SK-N-SH (cell line): ENCODE measurements around the gene ESYT1. TPM values are rescaled to one million over a fixed set of nuclear protein-coding genes. Genes with fewer than 3 reads are reported as not detected.

Experiments used
- CTCF ChIA-PET: fragments of 300-600, 350-600 bp; formaldehyde crosslinking; extraction: SDS; loops from one replicate; lab custom pipeline; 2021; lab: Yijun Ruan, JAX
- POLR2A ChIA-PET: fragments of 350-600 bp; sonication (Branson Sonifier 250); formaldehyde crosslinking; extraction: SDS; loops from one replicate; lab custom pipeline; 2020; ENCODE audit warnings: antibody characterized with exemption, inconsistent platforms; lab: Yijun Ruan, JAX
- DNase-seq: peaks from one replicate; pipeline ENCODE4 v3.0.0; 2012
- H2AFZ ChIP-seq: fragments of 200-600 bp; sonication (generic); 2 replicates; pipeline ENCODE4 v1.8.1; 2016; ENCODE audit warnings: antibody characterized with exemption, mild to moderate bottlenecking, low read depth
- H3F3A ChIP-seq: fragments of 200-600 bp; sonication (generic); replicated peaks from 2 replicates; pipeline ENCODE3; 2016; ENCODE audit warnings: antibody characterized with exemption, mild to moderate bottlenecking; ENCODE audit not compliant: insufficient read depth
- H3K27ac ChIP-seq, 2 experiments: fragments of 200-500 bp in 1 of 2; fragments of 200-600 bp in 1 of 2; sonication (Bioruptor generic) in 1 of 2; sonication (generic), shearing (Covaris generic) in 1 of 2; 2 replicates each; pipeline versions ENCODE4 v1.5.1 to v1.6.1; 2014 to 2016; ENCODE audit warnings: low read depth in 2 of 2, inconsistent platforms in 1 of 2, low read length in 1 of 2, mild to moderate bottlenecking in 1 of 2, mixed read lengths in 1 of 2
- H3K27me3 ChIP-seq: fragments of 200-600 bp; sonication (generic), shearing (Covaris generic); 2 replicates; pipeline ENCODE4 v1.6.1; 2016; ENCODE audit warnings: mixed run types; ENCODE audit not compliant: insufficient read depth
- H3K36me3 ChIP-seq, 2 experiments: fragments of 200-500 bp in 1 of 2; fragments of 200-600 bp in 1 of 2; sonication (Bioruptor generic) in 1 of 2; sonication (generic) in 1 of 2; replicated peaks in 1 of 2; 2 replicates each; pipeline versions ENCODE3 to v1.5.1; 2014 to 2016; ENCODE audit warnings: low read length in 1 of 2, mild to moderate bottlenecking in 1 of 2; ENCODE audit not compliant: insufficient read depth in 2 of 2, control insufficient read depth in 1 of 2
- H3K4me1 ChIP-seq, 2 experiments: fragments of 200-500 bp in 1 of 2; fragments of 200-600 bp in 1 of 2; sonication (Bioruptor generic) in 1 of 2; sonication (generic), shearing (Covaris generic) in 1 of 2; 2 replicates each; pipeline versions ENCODE4 v1.5.1 to v1.6.1; 2014 to 2016; ENCODE audit warnings: low read depth in 1 of 2, low read length in 1 of 2, mixed run types in 1 of 2; ENCODE audit not compliant: insufficient read depth in 2 of 2, control insufficient read depth in 1 of 2
- H3K4me2 ChIP-seq: fragments of 200-600 bp; sonication (generic), shearing (Covaris generic); 2 replicates; pipeline ENCODE4 v1.6.1; 2017; ENCODE audit warnings: mixed run types
- H3K4me3 ChIP-seq, 2 experiments: fragments of 200-500 bp in 1 of 2; fragments of 200-600 bp in 1 of 2; sonication (Bioruptor generic) in 1 of 2; sonication (generic), shearing (Covaris generic) in 1 of 2; 2 replicates each; pipeline versions ENCODE4 v1.5.1 to v1.8.1; 2014 to 2016; ENCODE audit warnings: low read depth in 2 of 2, inconsistent platforms in 1 of 2, low read length in 1 of 2, mild to moderate bottlenecking in 1 of 2, mixed read lengths in 1 of 2, moderate library complexity in 1 of 2
- H3K79me2 ChIP-seq: fragments of 200-600 bp; sonication (generic); 2 replicates; pipeline ENCODE4 v1.8.1; 2017; ENCODE audit warnings: mild to moderate bottlenecking; ENCODE audit not compliant: insufficient read depth
- H3K9ac ChIP-seq: fragments of 200-600 bp; sonication (generic); 2 replicates; pipeline ENCODE4 v1.6.1; 2017; ENCODE audit warnings: mixed run types
- H3K9me2 ChIP-seq: fragments of 200-600 bp; sonication (generic); 2 replicates; pipeline ENCODE4 v1.6.1; 2017; ENCODE audit warnings: mixed run types
- H3K9me3 ChIP-seq: fragments of 200-600 bp; sonication (generic); 2 replicates; pipeline ENCODE4 v1.6.1; 2017; ENCODE audit warnings: mixed run types, mild to moderate bottlenecking, moderate library complexity
- H4K20me1 ChIP-seq: fragments of 200-600 bp; sonication (generic); 2 replicates; pipeline ENCODE4 v1.6.1; 2017; ENCODE audit warnings: mild to moderate bottlenecking, mixed run types; ENCODE audit not compliant: insufficient read depth
- CHD2 ChIP-seq: fragments of 150-350 bp; IDR thresholded peaks from 2 replicates; pipeline ENCODE4 v1.6.1; 2018; ENCODE audit warnings: low read length; ENCODE audit not compliant: partially characterized antibody
- ELF1 ChIP-seq: IDR thresholded peaks from 2 replicates; pipeline ENCODE4 v1.4.0; 2012
- FOSL2 ChIP-seq: IDR thresholded peaks from 2 replicates; pipeline ENCODE4 v1.4.0; 2012; ENCODE audit warnings: low read depth, mild to moderate bottlenecking, moderate library complexity, borderline replicate concordance
- FOXJ3 ChIP-seq: sonication (generic); formaldehyde crosslinking; IDR thresholded peaks from 2 replicates; pipeline ENCODE4 v1.5.1; 2020; ENCODE audit warnings: mild to moderate bottlenecking, missing genetic modification reagents
- GABPA ChIP-seq: IDR thresholded peaks from 2 replicates; pipeline ENCODE4 v1.4.0; 2012; ENCODE audit warnings: low read depth, mild to moderate bottlenecking
- GATA2 ChIP-seq: sonication (generic); formaldehyde crosslinking; IDR thresholded peaks from 2 replicates; pipeline ENCODE4 v1.5.0; 2020; ENCODE audit warnings: mild to moderate bottlenecking, missing genetic modification reagents
- JUND ChIP-seq: IDR thresholded peaks from 2 replicates; pipeline ENCODE4 v1.4.0; 2012
- MEF2A ChIP-seq: IDR thresholded peaks from 2 replicates; pipeline ENCODE4 v1.4.0; 2012; ENCODE audit warnings: low read depth, borderline replicate concordance
- MXI1 ChIP-seq: IDR thresholded peaks from 2 replicates; pipeline ENCODE4 v1.6.1; 2012; ENCODE audit warnings: mild to moderate bottlenecking, low read depth, low read length, improper control_type of control experiment
- NFIC ChIP-seq: IDR thresholded peaks from 2 replicates; pipeline ENCODE4 v1.4.0; 2012; ENCODE audit warnings: borderline replicate concordance
- NRF1 ChIP-seq: IDR thresholded peaks from 2 replicates; pipeline ENCODE4 v1.6.1; 2012; ENCODE audit warnings: low read depth, mild to moderate bottlenecking, low read length
- POLR2AphosphoS5 ChIP-seq: IDR thresholded peaks from 2 replicates; pipeline ENCODE4 v1.6.1; 2012; ENCODE audit warnings: low read depth, low read length
- RAD21 ChIP-seq: IDR thresholded peaks from 2 replicates; pipeline ENCODE4 v1.6.1; 2012; ENCODE audit warnings: mild to moderate bottlenecking, low read length
- RCOR1 ChIP-seq: fragments of 150-350 bp; IDR thresholded peaks from 2 replicates; pipeline ENCODE4 v1.6.1; 2017; ENCODE audit warnings: antibody characterized with exemption, low read length
- RFX5 ChIP-seq: IDR thresholded peaks from 2 replicates; pipeline ENCODE4 v1.6.1; 2012; ENCODE audit warnings: mild to moderate bottlenecking, improper control_type of control experiment, low read length
- SMC3 ChIP-seq: IDR thresholded peaks from 2 replicates; pipeline ENCODE4 v1.6.1; 2012; ENCODE audit warnings: low read depth, low read length, improper control_type of control experiment
- YY1 ChIP-seq: IDR thresholded peaks from 2 replicates; pipeline ENCODE4 v1.4.0; 2012; ENCODE audit warnings: low read depth, mild to moderate bottlenecking
- WGBS: methylation state at CpG from one replicate; pipeline ENCODE4 v1.1.6; 2017; ENCODE audit warnings: low lambda C conversion rate; 5-methylcytosine and 5-hydroxymethylcytosine counted together
- polyA plus RNA-seq, 3 experiments: library from polyadenylated mRNA; depleted of rRNA; stranded (reverse); fragments of >200 nt; gene quantifications; 2 replicates each; pipeline ENCODE4 v1.2.3, GENCODE V29; 2012
- TF ChIP-seq, protein P1 (sequence below): IDR thresholded peaks from 2 replicates; pipeline ENCODE4; 2012
- TF ChIP-seq, protein P2 (sequence below): fragments of 200-600 bp; sonication (generic); IDR thresholded peaks from 2 replicates; pipeline ENCODE4 v1.6.1; 2017; ENCODE audit warnings: antibody characterized with exemption, mild to moderate bottlenecking, moderate library complexity
- TF ChIP-seq, protein P3 (sequence below): IDR thresholded peaks from 2 replicates; pipeline ENCODE4 v1.4.0; 2012; ENCODE audit warnings: low read depth

ESYT1 gene
- polyA plus RNA-seq, 1 of the 3 experiments (the other 2 are of a cell fraction): 132 TPM

DNA sequence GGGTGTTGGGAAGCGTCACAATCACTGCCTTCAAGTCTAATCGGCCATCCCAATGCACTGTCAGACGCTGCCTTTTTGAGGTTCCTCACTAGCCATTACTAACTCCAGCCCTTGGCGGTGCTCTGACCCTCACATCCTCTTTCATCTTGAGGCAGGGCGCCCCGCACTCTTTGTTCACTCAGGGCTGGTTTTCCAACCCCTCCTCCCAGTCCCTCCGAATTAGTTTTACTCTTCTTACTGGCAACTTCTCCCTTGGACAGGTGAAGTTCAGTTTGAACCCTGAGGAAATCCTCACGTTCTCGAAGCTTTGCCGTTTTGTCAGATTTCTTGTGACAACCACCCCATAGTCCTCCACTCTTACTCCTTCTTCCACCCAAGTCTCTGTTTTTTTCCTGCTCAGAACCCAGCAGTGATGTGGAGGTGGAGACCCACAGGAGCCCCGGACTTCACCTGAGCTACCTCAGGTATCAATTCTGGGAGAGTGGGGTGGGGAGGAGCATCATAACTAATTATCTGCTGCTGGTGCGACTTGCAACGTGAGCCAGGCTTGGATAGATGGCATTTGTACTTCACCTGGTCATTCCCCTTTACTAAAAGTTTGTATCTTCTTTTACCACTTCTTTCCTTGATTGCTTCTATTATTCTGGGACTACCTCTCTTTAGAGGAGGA is 9.2 kb upstream of the ESYT1 start:
- peaks cover 47% of the 10 kb centered on the region for H3K79me2 ChIP-seq
- H3K9ac ChIP-seq: peak overlapping the region; percentile 72
- peak overlapping the region; percentile 79 to 89 for H3K4me3 ChIP-seq
- WGBS: 2% methylated on average over 13 of the region's 13 CpGs
- H3K4me1 ChIP-seq: peaks cover 18 to 20% of the 10 kb centered on the region in 2 experiments; a peak in 3 of 4 replicates
- peak overlapping the region; percentile 23; the same call in 1 of the 2 replicates for H2AFZ ChIP-seq
- no peak for DNase-seq
- no peaks in the 10 kb centered on the region for H3K27me3 ChIP-seq
- H3K4me2 ChIP-seq: peak overlapping the region; percentile 93
- TF ChIP-seq ELF1 (no peak), RCOR1 (no peak), RFX5 (no peak), MXI1 (no peak), SMC3 (no peak), GABPA (no peak), JUND (no peak), GATA2 (CRISPR knock-in tag) (no peak), RAD21 (no peak), CHD2 (no peak), MEF2A (no peak), NFIC (no peak)
- TF ChIP-seq, protein P1, sequence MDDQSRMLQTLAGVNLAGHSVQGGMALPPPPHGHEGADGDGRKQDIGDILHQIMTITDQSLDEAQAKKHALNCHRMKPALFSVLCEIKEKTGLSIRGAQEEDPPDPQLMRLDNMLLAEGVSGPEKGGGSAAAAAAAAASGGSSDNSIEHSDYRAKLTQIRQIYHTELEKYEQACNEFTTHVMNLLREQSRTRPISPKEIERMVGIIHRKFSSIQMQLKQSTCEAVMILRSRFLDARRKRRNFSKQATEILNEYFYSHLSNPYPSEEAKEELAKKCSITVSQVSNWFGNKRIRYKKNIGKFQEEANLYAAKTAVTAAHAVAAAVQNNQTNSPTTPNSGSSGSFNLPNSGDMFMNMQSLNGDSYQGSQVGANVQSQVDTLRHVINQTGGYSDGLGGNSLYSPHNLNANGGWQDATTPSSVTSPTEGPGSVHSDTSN: no peak
- TF ChIP-seq, protein P2, sequence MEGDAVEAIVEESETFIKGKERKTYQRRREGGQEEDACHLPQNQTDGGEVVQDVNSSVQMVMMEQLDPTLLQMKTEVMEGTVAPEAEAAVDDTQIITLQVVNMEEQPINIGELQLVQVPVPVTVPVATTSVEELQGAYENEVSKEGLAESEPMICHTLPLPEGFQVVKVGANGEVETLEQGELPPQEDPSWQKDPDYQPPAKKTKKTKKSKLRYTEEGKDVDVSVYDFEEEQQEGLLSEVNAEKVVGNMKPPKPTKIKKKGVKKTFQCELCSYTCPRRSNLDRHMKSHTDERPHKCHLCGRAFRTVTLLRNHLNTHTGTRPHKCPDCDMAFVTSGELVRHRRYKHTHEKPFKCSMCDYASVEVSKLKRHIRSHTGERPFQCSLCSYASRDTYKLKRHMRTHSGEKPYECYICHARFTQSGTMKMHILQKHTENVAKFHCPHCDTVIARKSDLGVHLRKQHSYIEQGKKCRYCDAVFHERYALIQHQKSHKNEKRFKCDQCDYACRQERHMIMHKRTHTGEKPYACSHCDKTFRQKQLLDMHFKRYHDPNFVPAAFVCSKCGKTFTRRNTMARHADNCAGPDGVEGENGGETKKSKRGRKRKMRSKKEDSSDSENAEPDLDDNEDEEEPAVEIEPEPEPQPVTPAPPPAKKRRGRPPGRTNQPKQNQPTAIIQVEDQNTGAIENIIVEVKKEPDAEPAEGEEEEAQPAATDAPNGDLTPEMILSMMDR: no peak
- TF ChIP-seq, all 33 proteins: peak for 0
- ChIA-PET POLR2A (interaction anchor here (0.6 to 2.5 kb wide), 20 partner anchors 8 to 289 kb away, joined by 3 to 44 read pairs (median 4); partner anchors contain the start of genes DNAJC14, ERBB3, ESYT1 and MYL6), CTCF (interaction anchor here (0.6 to 16.0 kb wide), 29 partner anchors 8 to 511 kb away, joined by 3 to 272 read pairs (median 4); partner anchors contain the start of genes ANKRD52, ERBB3, ESYT1 and MYL6)
- peaks cover 3% of the 10 kb centered on the region; the same call in 1 of the 2 replicates for H4K20me1 ChIP-seq
- no peaks in the 10 kb centered on the region for H3K9me2 ChIP-seq
- H3K27ac ChIP-seq: peak overlapping the region; percentile 90 to 93
- peaks cover 30% of the 10 kb centered on the region for H3F3A ChIP-seq
- peaks cover 10 to 28% of the 10 kb centered on the region in 2 experiments for H3K36me3 ChIP-seq
- no peaks in the 10 kb centered on the region for H3K9me3 ChIP-seq

DNA sequence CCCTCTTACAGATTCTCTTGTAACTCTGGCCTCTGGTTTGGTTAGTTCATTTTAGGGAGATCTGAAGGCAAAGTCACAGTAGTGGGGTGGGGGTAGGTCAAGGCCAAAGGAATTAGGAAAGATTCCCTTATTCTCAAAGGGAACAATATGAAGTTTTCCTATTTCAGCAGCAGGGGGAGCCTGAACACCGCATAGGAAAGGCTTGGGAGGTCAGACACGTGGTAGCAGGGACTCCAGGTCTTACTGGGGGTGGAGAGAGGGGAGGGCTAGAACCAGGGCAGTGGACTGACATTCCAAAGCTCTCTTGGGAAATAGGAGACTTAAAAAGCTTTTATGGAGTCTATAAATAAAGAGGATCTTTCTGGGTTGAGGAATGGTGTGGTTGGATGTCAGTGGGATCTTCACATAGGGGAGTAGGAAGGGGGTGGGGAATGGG is 8.7 kb upstream of the ESYT1 start:
- Histone ChIP-seq H3K9ac (peak overlapping the region; percentile 72; the same call in 1 of the 2 replicates), H3K4me2 (peak overlapping the region; percentile 93), H3K4me1 (peaks cover 18 to 20% of the 10 kb centered on the region in 2 experiments; a peak in 3 of 4 replicates), H3F3A (peaks cover 30% of the 10 kb centered on the region), H3K4me3 (peak overlapping the region; percentile 79 to 89), H3K36me3 (peaks cover 10 to 25% of the 10 kb centered on the region in 2 experiments), H3K27me3 (no peaks in the 10 kb centered on the region), H3K9me3 (no peaks in the 10 kb centered on the region), H2AFZ (no peak overlapping the region), H3K27ac (peak overlapping the region; percentile 90 to 93), H3K9me2 (no peaks in the 10 kb centered on the region), H4K20me1 (peaks cover 3% of the 10 kb centered on the region; the same call in 1 of the 2 replicates), H3K79me2 (peaks cover 52% of the 10 kb centered on the region)
- CTCF ChIA-PET: interaction anchor here (0.6 to 16.0 kb wide), 25 partner anchors 8 to 232 kb away, joined by 3 to 272 read pairs (median 4); partner anchors contain the start of genes ANKRD52, ESYT1, MYL6 and MYL6B
- 2% methylated on average over 2 of the region's 2 CpGs for WGBS
- peak; percentile 85 for DNase-seq
- POLR2A ChIA-PET: interaction anchor here (1.0 to 1.9 kb wide), 5 partner anchors 9 to 102 kb away, joined by 3 to 7 read pairs (median 4); partner anchors contain the start of genes ESYT1 and RNF41
- no peak for TF ChIP-seq POLR2AphosphoS5
- TF ChIP-seq, protein P2: peak; percentile 78
- TF ChIP-seq FOSL2: no peak
- TF ChIP-seq, protein P3, sequence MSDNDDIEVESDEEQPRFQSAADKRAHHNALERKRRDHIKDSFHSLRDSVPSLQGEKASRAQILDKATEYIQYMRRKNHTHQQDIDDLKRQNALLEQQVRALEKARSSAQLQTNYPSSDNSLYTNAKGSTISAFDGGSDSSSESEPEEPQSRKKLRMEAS: peak; percentile 97
- peak; percentile 86 for TF ChIP-seq RAD21
- no peak for TF ChIP-seq MEF2A
- TF ChIP-seq NRF1: no peak
- no peak for TF ChIP-seq FOXJ3 (CRISPR knock-in tag)
- TF ChIP-seq YY1: no peak
- TF ChIP-seq, protein P1: no peak
